ENCODE results near the gene ACTA2.

- no peak for TF ChIP-seq CTCF (conservative IDR thresholded peaks at IDR 0.05 in 1 of 2, IDR thresholded peaks at IDR 0.05 in 1 of 2; ENCODE audit: extremely low read depth in 1 of 2, insufficient read depth in 1 of 2, low read depth in 1 of 2, low read length in 2 of 2)
- no peak for TF ChIP-seq EZH2 (IDR thresholded peaks at IDR 0.05; ENCODE audit: borderline replicate concordance, low read length)
These were observed 38.0 kb upstream of the ACTA2 start, which contains the start of gene FAS for GRCh38 chr10:88990384-88991160.

Data from mammary epithelial cell (primary cell).